CD4-positive, alpha-beta memory T cell (primary cell): ENCODE measurements around the gene SRGAP1. TPM values are rescaled to one million over a fixed set of nuclear protein-coding genes. Genes with fewer than 3 reads are reported as not detected.

ENCODE experiments used
- CTCF ChIA-PET: fragments of 350-600 bp; sonication (Branson Sonifier 250); formaldehyde crosslinking; loops from one replicate; lab custom pipeline; 2021; ENCODE audit warnings: inconsistent platforms; ENCODE audit not compliant: partially characterized antibody; lab: Charles Lee
- POLR2A ChIA-PET: fragments of 350-600 bp; sonication (Branson Sonifier 250); formaldehyde crosslinking; loops from one replicate; lab custom pipeline; 2021; ENCODE audit not compliant: partially characterized antibody; lab: Charles Lee
- DNase-seq, 5 donors: peaks; one replicate each; pipeline versions ENCODE4 v3.0.0 to v3.0.0-alpha.2; 2020 to 2022; ENCODE audit warnings: mixed read lengths in 1 of 5
- H3K27ac ChIP-seq: one replicate; pipeline ENCODE4 v1.7.0; 2013; ENCODE audit warnings: low read depth, low read length
- H3K27me3 ChIP-seq: 2 replicates; pipeline ENCODE4 v1.7.0; 2013; ENCODE audit warnings: mild to moderate bottlenecking, low read length, moderate library complexity; ENCODE audit not compliant: insufficient read depth
- H3K36me3 ChIP-seq: 2 replicates; pipeline ENCODE4 v1.7.0; 2013; ENCODE audit warnings: mild to moderate bottlenecking, low read length, moderate library complexity; ENCODE audit not compliant: insufficient read depth
- H3K4me1 ChIP-seq: 2 replicates; pipeline ENCODE4 v1.7.0; 2013; ENCODE audit warnings: mild to moderate bottlenecking, low read length, moderate library complexity; ENCODE audit not compliant: insufficient read depth
- H3K4me3 ChIP-seq, 2 donors: one replicate each; pipeline ENCODE4 v1.7.0; 2013; ENCODE audit warnings: low read length in 2 of 2, mild to moderate bottlenecking in 1 of 2
- H3K9me3 ChIP-seq, 2 donors: one replicate each; pipeline ENCODE4 v1.7.0; 2013; ENCODE audit warnings: low read length in 2 of 2, control low read depth in 1 of 2; ENCODE audit not compliant: control insufficient read depth in 1 of 2
- H3K27ac Mint-ChIP-seq, 7 donors: one replicate each; pipeline ENCODE4 v1.8.0; 2020 to 2021; ENCODE audit warnings: mixed read lengths in 7 of 7, mild to moderate bottlenecking in 6 of 7, inconsistent platforms in 3 of 7, moderate library complexity in 3 of 7
- H3K27me3 Mint-ChIP-seq, 2 donors: one replicate each; pipeline ENCODE4 v1.8.0; 2020 to 2021; ENCODE audit warnings: mixed read lengths in 2 of 2
- H3K36me3 Mint-ChIP-seq, 2 donors: one replicate each; pipeline ENCODE4 v1.8.0; 2020 to 2021; ENCODE audit warnings: mixed read lengths in 2 of 2, inconsistent platforms in 1 of 2, mild to moderate bottlenecking in 1 of 2
- H3K4me1 Mint-ChIP-seq, 4 donors: one replicate each; pipeline ENCODE4 v1.8.0; 2020 to 2021; ENCODE audit warnings: mixed read lengths in 4 of 4, mild to moderate bottlenecking in 1 of 4
- H3K4me3 Mint-ChIP-seq, 8 donors: one replicate each; pipeline ENCODE4 v1.8.0; 2020 to 2021; ENCODE audit warnings: mixed read lengths in 8 of 8, mild to moderate bottlenecking in 7 of 8, moderate library complexity in 6 of 8, inconsistent platforms in 3 of 8
- H3K9me3 Mint-ChIP-seq, 8 donors: one replicate each; pipeline ENCODE4 v1.8.0; 2020 to 2021; ENCODE audit warnings: mixed read lengths in 8 of 8, mild to moderate bottlenecking in 5 of 8, inconsistent platforms in 3 of 8, moderate library complexity in 1 of 8
- intact Hi-C: fragments of 100-400 bp; cut with micrococcal nuclease; formaldehyde crosslinking; loops from one replicate; pipeline ENCODE4 v1.15.1; 2023
- polyA plus RNA-seq, 2 donors: library from polyadenylated mRNA; unstranded; fragments of 300-500 nt; fragmentation: Illumina TruSeq; gene quantifications; one replicate each; pipeline ENCODE4 v1.2.3, GENCODE V29; 2021
- total RNA-seq, 2 experiments: library from RNA; stranded (reverse); gene quantifications; one replicate each; pipeline ENCODE4 v1.2.3, GENCODE V29; 2021

SRGAP1 gene
- total and polyA plus RNA-seq, 4 experiments from 2014 or later = 0.03 to 0.09 TPM; not detected in 2

DNA sequence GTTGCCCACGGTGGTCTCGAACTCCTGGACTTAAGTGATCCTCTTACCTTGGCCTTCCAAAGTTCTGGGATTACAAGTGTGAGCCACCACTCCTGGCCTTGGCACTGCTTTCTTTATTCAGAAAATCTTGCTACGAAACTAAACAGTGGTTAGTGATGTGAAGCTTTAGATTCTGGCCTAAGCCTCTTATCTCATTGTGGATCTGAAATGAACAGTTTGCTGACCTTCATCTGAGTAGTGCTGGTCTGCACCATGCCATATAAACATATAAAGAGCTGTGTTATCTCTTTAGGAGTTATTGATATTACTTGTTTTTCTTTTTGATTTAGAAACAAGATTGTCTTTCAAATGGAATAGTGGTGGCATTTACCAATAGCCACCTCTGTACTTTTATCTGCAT lies 22.6 kb downstream of the SRGAP1 start:
- no peak overlapping the region for H3K4me3 Mint-ChIP-seq
- intact Hi-C loops = no loop called here
- no peaks in the 10 kb centered on the region for H3K27me3 ChIP-seq
- H3K4me1 Mint-ChIP-seq = no peaks in the 10 kb centered on the region
- no peaks in the 10 kb centered on the region for H3K36me3 ChIP-seq
- H3K27me3 Mint-ChIP-seq = peaks cover 6 to 9% of the 10 kb centered on the region in 2 donors
- ChIA-PET POLR2A (no interaction called here), CTCF (no interaction called here)
- no peak overlapping the region for H3K4me3 ChIP-seq
- H3K27ac Mint-ChIP-seq = no peak overlapping the region
- no peaks in the 10 kb centered on the region for H3K4me1 ChIP-seq
- no peaks in the 10 kb centered on the region for H3K36me3 Mint-ChIP-seq
- H3K27ac ChIP-seq = no peak overlapping the region
- H3K9me3 Mint-ChIP-seq = peaks cover 0 to 1% (median 0%) of the 10 kb centered on the region in 8 donors
- H3K9me3 ChIP-seq = no peaks in the 10 kb centered on the region
- DNase-seq = no peak

DNA sequence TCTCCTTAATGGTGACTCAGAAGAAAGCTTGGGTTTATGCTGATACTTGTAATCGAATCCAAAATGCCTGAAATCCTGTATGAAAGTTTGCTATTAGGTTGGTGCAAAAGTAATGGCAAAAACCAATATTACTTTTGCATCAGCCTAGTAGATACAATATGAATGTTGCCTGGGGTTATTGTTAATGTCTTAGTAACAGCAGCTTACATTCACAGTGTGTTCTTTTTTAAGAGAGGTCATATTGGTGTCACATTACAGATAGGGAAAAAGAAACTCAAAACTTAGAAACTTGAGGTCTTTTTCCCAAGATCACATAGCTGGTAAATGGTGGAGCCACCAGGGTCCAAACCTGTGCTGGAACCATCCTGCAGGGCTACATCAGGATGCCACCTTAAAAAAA lies 25.2 kb downstream of the SRGAP1 start:
- Histone ChIP-seq H3K9me3 (no peaks in the 10 kb centered on the region), H3K4me1 (no peaks in the 10 kb centered on the region), H3K36me3 (no peaks in the 10 kb centered on the region), H3K27me3 (no peaks in the 10 kb centered on the region), H3K4me3 (no peak overlapping the region), H3K27ac (no peak overlapping the region)
- ChIA-PET CTCF (no interaction called here), POLR2A (no interaction called here)
- Mint-ChIP-seq H3K27ac (no peak overlapping the region), H3K27me3 (peaks cover 10 to 16% of the 10 kb centered on the region in 2 donors), H3K9me3 (peaks cover 0 to 3% (median 0%) of the 10 kb centered on the region in 8 donors), H3K36me3 (no peaks in the 10 kb centered on the region), H3K4me1 (no peaks in the 10 kb centered on the region), H3K4me3 (no peak overlapping the region)
- DNase-seq = no peak
- intact Hi-C loops = no loop called here

DNA sequence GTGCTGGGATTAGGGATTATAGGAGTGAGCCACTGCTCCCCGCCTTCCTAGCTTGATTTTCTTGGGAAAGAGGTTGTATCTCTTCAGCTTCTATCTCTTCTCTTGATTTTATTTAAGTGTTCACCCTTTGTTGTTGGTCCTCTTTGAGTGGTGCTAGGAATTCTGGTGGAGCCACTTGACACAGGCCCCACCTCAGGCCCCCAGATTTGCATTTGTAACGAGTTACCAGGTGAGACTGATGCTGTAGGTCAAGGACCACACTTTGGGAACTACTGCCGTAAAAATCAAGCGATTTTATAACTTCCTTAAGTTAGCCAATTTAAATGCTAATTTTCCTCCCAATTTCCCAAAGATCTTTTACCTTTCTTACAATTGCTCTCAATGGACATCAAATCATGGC lies 26.3 kb downstream of the SRGAP1 start:
- ChIA-PET POLR2A (no interaction called here), CTCF (no interaction called here)
- Histone ChIP-seq H3K4me1 (no peaks in the 10 kb centered on the region), H3K4me3 (no peak overlapping the region), H3K9me3 (no peaks in the 10 kb centered on the region), H3K27ac (no peak overlapping the region), H3K36me3 (no peaks in the 10 kb centered on the region), H3K27me3 (no peaks in the 10 kb centered on the region)
- Mint-ChIP-seq H3K9me3 (peaks cover 0 to 5% (median 0%) of the 10 kb centered on the region in 8 donors), H3K27ac (no peak overlapping the region), H3K4me3 (no peak overlapping the region), H3K27me3 (peaks cover 10 to 16% of the 10 kb centered on the region in 2 donors), H3K4me1 (no peaks in the 10 kb centered on the region), H3K36me3 (no peaks in the 10 kb centered on the region)
- intact Hi-C loops = no loop called here
- no peak for DNase-seq

DNA sequence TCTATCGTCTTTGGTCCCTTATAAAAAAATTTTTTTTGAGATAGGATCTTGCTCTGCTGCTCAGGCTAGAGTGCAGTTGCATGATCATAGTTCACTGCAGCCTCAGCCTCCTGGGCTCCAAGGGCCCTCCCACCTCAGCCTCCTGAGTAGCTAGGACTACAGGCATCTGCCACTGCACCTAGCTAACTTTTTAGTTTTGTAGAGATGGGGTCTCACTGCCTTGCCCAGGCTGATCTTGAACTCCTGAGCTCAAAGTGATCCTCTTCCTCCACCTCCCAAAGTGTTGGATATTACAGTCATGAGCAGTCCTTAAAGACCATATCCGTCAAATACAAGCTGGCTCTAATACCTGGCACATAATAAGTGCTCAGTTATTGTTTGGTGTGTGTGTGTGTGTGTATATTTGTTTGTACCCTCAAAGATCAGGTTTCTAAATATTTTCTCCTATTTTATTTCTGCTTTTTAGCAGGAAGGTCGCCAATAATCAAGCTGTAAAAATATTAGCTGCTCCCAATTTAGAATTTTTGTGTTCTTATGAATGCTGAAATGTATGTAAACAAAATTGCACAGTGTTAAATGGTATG lies 30.5 kb downstream of the SRGAP1 start:
- no peak for DNase-seq
- H3K9me3 ChIP-seq = no peaks in the 10 kb centered on the region
- no peak overlapping the region for H3K27ac ChIP-seq
- Mint-ChIP-seq H3K4me3 (no peak overlapping the region), H3K27me3 (peaks cover 9 to 11% of the 10 kb centered on the region in 2 donors), H3K27ac (no peak overlapping the region), H3K4me1 (no peaks in the 10 kb centered on the region), H3K9me3 (peaks cover 0 to 3% (median 0%) of the 10 kb centered on the region in 8 donors), H3K36me3 (no peaks in the 10 kb centered on the region)
- POLR2A ChIA-PET = no interaction called here
- H3K4me3 ChIP-seq = no peak overlapping the region
- H3K4me1 ChIP-seq = no peaks in the 10 kb centered on the region
- H3K36me3 ChIP-seq = no peaks in the 10 kb centered on the region
- H3K27me3 ChIP-seq = no peaks in the 10 kb centered on the region
- intact Hi-C loops = no loop called here
- CTCF ChIA-PET = no interaction called here

DNA sequence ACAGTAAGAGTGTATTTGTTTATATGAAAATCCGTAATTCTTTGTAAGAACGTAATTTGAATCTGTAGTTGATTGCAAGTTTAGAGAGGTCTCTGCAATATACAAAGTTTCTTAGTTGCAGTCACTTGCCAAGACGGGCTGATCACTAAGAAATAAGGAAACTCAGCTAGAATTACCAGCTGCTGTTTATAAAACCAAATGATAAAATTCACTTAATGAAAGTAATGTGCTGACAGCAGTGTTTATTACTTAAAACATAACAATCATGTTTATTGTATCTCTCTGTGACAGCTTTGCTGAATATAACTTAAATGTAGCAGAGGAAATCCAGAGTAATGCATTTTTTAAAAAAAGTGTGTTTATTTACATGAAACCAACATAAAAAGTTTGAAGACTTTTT lies 31.2 kb downstream of the SRGAP1 start:
- no peaks in the 10 kb centered on the region for H3K4me1 ChIP-seq
- CTCF ChIA-PET = no interaction called here
- H3K27ac ChIP-seq = no peak overlapping the region
- peaks cover 9 to 12% of the 10 kb centered on the region in 2 donors for H3K27me3 Mint-ChIP-seq
- H3K4me3 ChIP-seq = no peak overlapping the region
- H3K27me3 ChIP-seq = no peaks in the 10 kb centered on the region
- H3K36me3 ChIP-seq = no peaks in the 10 kb centered on the region
- intact Hi-C loops = no loop called here
- no peak for DNase-seq
- H3K36me3 Mint-ChIP-seq = no peaks in the 10 kb centered on the region
- H3K4me1 Mint-ChIP-seq = no peaks in the 10 kb centered on the region
- POLR2A ChIA-PET = no interaction called here
- no peak overlapping the region for H3K27ac Mint-ChIP-seq
- H3K9me3 ChIP-seq = no peaks in the 10 kb centered on the region
- peaks cover 0 to 3% (median 0%) of the 10 kb centered on the region in 8 donors for H3K9me3 Mint-ChIP-seq
- no peak overlapping the region for H3K4me3 Mint-ChIP-seq

DNA sequence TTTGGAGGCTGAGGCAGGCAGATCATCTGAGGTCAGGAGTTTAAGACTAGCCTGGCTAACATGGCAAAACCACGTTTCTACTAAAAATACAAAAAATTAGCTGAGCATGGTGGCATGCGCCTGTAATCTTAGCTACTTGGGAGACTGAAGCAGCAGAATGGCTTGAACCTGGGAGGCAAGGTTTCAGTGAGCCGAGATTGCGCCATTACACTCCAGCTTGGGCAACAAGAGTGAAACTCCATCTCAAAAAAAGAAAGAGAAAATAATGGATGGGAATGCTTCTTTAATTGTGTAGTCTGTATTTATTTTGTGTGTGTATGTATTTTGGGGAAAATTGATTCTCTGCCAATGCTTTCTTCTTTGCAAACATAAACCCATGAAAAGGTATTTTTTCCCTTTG lies 32.5 kb downstream of the SRGAP1 start:
- intact Hi-C loops = no loop called here
- ChIA-PET POLR2A (no interaction called here), CTCF (no interaction called here)
- no peaks in the 10 kb centered on the region for H3K36me3 Mint-ChIP-seq
- no peak overlapping the region for H3K4me3 Mint-ChIP-seq
- Histone ChIP-seq H3K9me3 (no peaks in the 10 kb centered on the region), H3K36me3 (no peaks in the 10 kb centered on the region), H3K4me3 (no peak overlapping the region), H3K4me1 (no peaks in the 10 kb centered on the region), H3K27me3 (no peaks in the 10 kb centered on the region), H3K27ac (no peak overlapping the region)
- no peaks in the 10 kb centered on the region for H3K4me1 Mint-ChIP-seq
- H3K27ac Mint-ChIP-seq = no peak overlapping the region
- DNase-seq = no peak
- peaks cover 0 to 3% (median 0%) of the 10 kb centered on the region in 8 donors for H3K9me3 Mint-ChIP-seq
- H3K27me3 Mint-ChIP-seq = peaks cover 6 to 9% of the 10 kb centered on the region in 2 donors

DNA sequence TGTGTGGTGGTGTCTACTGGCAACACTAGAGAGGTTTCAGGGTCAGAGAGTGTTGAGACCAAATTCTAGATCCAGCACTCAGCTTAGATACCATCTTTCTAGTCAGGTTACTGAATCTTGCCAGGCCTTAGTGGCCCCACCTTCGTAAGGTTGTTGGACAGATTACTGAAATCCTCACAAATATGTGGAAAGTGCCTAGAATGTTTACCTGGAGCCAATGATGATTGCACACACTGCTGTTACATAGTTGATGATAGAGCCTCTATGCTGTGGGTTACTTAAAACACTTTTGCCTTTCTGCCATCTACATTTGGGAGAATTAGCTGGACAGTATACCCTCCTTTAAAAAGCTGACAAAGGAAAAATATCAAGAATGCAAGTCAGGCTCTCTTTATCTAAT lies 33.2 kb downstream of the SRGAP1 start:
- H3K27ac Mint-ChIP-seq = no peak overlapping the region

More for the DNA sequence above, 33.2 kb downstream of the SRGAP1 start:
- ChIA-PET CTCF (no interaction called here), POLR2A (no interaction called here)
- Histone ChIP-seq H3K9me3 (no peaks in the 10 kb centered on the region), H3K27ac (no peak overlapping the region), H3K36me3 (no peaks in the 10 kb centered on the region), H3K4me1 (no peaks in the 10 kb centered on the region), H3K4me3 (no peak overlapping the region), H3K27me3 (no peaks in the 10 kb centered on the region)
- Mint-ChIP-seq H3K9me3 (peaks cover 0 to 3% (median 0%) of the 10 kb centered on the region in 8 donors), H3K4me1 (no peaks in the 10 kb centered on the region), H3K36me3 (no peaks in the 10 kb centered on the region), H3K27me3 (peaks cover 4 to 7% of the 10 kb centered on the region in 2 donors), H3K4me3 (no peak overlapping the region)
- intact Hi-C loops = no loop called here
- no peak for DNase-seq
